ENCODE measurements around the gene RAB33B.

GRCh38 chr4:139438141-139438540 is 15.8 kb upstream of the RAB33B start:
- no peak for TF ChIP-seq CTCF (IDR thresholded peaks at IDR 0.05)
- TF ChIP-seq POLR2A (IDR thresholded peaks at IDR 0.05): no peak
